SKM-1 treated with dmso at 0.1 percent for 144 hours (cell line): Measurements from ENCODE around the gene CYGB.

Source experiments
- DNase-seq: peaks from one replicate; lab custom pipeline; 2025; ENCODE audit not compliant: unreplicated experiment; lab: John Stamatoyannopoulos, UW

Gene CYGB

DNA sequence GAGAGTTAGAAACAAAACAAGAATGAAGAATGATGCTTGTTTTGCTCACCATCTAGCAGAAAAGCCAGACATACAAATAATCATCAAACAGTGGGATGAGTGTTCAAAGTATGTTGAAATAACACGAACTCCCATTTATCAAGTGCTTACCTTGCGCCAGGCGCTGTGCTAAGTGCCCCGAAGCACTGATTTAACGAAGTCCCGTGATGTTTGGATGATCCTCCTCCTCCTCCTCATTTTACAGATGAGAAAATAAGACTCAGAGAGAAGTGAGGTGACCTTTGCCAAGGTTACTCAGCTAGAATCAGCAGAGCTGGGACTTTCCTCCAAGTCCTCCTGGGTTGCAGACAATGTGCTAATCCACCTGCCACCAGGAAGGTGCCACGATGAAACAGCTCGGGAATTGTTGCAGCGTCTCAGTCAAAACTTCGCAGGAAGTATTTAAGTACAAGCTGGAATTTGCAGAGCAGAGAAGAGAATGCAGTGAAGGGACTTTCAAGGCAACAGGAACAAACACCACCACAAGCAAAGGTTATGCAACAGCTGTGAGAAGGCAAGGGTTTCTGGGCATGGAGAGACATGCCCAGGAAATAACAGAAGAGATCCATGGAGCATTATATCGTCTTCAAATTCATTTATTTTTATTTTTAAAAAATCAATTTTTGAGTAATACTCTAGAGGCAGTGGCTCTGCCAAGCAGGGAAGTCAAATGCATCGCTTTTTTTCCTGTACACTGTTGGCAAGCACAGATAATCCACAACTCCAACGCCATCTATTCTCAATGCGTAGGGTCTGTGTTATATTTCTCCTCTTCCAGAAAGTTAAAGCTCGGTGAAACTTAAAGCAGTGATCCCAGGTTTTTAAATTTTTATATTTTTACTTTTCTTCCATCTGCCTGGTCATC lies 13.5 kb upstream of the CYGB start:
- DNase-seq = peak; percentile 70

DNA sequence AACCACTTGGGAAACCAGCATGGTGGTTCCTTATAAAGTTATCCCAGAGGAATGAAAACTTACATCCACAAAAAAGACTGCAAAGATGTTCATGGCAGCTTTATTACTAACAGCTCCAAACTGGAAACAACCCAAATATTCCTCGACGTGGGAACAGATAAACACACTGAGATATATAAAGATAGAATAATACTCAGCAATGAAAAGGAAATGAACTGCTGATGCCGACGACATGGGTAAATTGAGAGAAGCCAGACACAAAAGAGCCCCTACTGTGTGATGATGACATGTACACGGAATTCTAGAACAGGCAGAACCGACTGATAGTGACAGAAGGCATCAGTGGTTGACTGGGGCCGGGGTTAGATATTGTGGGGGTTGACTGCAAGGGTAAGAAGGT lies 12.0 kb upstream of the CYGB start:
- DNase-seq = no peak

DNA sequence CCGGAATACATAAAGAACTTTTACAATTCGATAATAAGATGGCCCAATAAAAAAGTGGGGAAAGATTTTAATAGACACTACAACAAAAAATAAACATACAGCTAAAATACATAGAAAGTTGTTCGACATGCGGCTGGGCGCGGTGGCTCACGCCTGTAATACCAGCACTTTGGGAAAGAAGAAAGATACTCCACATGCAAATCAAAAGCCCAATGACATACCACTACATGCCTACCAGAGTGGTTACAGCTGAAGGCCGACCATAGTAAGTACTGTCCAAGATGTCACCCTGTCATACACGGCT lies 11.7 kb upstream of the CYGB start:
- no peak for DNase-seq

DNA sequence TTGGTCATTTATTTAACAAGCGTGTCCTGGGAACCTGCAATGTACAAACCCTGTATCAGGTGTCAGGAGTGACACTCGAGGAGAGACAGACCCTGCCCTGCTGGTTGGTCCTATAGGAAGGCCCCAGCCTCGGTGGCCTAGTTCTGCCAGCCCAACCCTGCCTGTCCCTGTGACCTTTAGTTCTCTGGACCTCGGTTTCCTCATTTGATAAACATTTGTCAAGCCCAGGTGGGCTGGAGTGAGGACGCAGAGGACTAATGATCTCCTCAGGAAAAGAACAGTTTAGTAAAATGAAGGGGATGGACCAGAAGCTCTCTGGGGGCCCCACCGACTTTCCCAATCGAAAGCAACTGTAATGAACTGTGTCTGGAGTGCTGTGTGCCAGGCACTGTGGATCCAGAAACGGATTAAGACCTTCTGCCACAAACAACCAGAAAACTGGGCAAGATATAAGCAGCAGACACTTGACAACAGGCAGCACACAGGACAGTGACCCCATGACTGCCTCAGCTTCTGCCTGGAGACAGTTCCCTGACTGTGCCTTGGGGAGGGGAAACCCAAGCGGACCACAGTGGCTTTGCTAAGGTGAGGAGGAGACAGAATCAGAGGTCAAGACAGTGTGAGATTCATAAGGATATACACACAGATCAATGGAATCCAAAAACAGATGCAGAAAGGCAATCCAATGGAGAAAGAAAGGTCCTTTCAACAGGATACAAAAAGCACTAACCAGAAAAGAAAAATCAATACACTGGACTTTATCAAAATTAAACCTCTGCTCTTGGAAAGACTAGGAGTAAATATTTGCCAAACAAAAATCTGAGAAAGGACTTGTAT lies 11.1 kb upstream of the CYGB start:
- DNase-seq = no peak

DNA sequence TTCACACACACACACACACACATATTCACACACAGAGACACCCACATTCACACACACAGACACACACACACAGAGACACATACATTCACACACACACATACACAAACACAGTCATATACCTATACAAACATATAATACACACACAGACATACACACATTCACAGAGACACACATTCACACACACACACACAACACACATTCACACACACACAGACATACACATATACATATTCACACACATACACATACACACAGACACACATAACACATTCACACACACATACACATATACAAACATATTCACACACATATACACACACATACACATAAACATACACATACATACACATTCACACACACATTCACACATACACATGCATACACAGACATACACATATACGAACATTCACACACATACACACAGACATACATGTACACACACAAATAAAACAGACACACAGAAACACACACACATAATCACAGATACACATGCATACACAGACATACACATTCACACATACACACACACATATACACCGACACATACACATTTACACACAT lies 10.2 kb upstream of the CYGB start:
- DNase-seq = no peak

DNA sequence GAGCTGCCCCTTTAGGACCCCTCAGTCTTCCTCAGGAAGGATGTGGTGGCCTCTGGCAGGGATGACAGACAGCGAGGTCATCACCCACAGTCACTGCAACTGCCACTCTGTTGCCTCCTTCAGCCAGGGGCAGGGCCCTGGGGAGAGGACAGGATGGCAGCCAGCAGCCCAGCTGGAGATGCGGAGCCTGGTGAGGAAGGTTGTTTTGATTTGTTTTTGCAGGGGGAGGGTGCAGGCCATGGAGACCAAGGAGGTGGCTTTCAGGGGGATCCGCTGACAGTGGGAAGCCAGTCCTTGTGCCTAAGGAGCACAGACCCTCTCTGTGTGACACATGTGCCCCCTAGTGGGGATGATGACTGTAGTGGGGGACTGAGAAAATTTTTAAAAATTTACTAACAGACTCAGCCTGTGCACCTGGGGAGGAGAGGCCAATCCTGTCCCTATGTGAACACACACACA lies 9.7 kb upstream of the CYGB start:
- peak; percentile 30 for DNase-seq

DNA sequence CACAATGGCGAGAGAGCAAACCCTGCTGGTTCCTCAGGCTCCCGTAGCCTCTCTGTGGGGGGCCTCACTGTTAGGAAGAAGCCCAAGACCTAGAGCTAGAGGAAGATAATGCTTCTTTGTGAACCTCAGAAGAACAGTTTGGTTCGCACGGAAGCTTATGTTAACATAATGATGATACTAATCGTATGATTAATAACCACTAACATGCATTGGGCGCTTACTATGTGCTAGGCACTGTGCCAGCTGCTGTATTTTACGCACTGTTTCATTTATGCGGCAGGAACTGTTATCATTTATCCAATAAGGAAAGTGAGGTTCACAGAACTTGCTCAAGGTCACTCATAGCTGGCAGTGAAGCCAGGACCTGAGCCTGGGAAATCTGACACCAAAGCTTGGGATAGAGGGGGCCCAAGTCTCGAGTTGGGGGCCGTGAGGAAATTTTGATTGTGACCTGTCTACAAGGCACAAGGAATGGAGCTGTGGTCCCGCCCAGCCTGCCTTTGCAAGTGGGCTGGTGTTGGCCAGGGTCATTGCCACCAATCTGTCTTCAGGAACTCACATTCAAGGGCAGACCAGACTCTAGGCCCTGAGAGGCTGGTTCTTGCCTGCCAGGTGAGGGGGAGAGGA lies 9.2 kb upstream of the CYGB start:
- no peak for DNase-seq

DNA sequence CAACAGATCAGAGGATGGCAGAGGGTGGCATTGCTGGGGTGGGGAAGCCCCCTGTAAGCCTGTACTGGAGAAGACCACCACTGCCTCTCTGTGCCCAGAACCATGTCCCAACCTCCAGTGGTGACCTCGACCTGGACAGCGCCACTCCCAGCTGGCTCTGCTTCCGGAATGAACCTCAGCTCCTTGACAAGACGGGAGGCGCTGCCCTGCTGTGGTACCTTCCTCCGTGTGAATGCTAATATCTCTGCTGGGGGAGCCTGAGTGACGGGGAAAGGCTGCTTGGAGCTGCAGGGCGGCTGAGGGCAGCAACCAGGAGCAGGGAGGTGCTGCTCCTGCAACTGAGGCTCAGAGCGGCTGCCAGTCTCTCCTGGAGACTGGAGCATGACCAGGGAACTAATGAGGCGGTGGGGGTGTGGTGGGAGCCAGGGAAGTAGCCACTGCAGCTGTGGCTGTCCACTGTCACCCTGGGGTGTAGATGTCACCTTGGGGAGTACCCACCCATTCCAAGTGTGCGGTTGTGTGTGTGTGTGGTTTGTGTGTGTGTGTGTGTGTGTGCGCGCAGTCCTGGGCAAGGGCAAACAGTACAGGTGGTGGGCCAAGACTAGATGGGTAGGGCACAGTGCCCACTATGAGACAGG lies 8.5 kb upstream of the CYGB start:
- no peak for DNase-seq

DNA sequence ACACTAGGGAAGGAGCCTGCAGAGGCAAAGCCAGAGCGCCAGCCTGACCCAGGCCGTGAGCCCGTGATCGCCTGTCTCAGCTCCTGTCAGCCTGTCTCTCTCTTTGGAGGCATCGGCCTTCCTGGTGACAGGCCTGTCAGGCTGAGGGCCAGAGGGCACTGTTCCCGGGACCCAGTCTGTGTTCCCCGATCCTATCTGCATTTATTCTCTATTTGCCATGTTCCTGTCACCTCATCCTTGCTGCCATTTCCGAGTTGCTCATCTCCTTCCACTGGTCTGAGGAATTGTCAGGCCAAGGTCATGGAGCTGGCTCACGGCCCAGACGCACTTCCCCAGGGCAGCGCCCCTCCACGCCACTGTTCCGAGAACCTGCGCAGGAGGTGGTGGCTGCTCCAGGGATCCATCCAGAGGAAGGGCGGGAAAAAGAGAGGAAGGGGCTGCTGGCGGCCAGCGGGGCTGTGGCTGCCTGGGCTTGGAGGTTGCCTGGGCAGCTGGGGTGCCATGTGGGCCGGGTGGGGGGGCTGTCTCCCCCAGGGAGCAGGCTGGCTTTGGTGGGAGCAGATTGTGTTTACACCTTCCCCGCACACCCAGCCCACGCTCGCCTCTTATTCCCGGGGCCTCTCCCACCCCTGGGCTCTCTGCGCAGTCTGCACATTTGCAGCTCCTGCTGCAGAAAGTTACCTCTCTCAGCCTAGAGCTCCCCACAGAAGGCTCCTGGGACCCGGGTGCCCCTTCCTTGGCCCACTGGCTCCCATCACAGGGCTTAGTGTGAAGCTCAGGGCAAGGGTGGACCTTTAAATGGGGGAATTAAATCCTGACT lies 7.2 kb upstream of the CYGB start:
- DNase-seq = no peak

DNA sequence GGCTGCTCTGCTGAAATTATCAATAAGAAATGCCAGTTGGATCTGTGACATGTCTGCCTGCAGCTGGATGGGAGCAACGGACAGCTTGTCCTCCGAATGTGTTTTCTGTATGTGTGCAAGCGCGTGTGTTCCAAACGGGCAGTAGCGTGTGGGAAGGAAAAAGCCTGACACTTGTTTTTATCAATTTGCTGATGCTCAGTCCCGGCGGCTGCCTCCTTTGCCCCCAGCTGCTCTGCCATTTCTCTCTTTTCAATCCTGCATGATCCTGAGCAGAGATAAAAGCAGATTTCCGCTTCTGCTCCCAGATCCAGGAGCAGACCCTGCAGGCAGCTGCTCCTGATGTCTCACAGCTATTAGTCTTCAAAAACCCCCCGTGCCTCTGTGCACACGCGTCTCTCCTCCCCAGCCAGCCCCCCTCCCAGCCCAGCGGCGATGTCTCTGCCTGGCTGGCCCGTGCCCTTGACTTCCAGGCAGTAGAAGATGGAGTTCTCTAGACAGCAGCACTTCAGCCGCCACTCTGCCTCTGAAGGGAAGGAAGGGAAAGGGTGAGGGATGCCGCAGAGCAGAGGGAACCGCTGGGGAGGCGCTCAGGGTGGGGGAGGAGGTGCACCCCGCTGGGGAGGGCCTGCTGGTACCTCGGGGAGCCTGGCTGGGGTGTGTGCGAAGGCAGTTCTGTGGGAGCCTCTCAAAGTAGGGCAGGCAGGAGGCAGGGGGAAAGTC lies 6.5 kb upstream of the CYGB start:
- no peak for DNase-seq

DNA sequence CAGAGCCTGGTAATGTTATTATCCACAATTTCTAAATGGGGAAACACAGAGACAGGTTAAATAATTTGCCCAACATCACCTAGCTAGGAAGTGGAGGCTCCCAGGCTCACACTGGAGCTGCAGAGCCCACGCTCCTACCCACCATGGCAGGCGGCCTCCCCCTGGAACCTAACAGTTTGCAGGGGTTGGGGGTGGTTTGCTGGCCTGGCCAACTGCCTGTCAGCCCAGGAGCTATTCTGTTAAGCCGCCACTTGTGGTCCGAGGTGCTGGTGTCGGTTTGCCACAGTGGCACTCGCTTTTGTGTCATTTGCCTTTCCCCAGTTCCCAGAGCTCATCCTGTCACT lies 5.9 kb upstream of the CYGB start:
- DNase-seq = no peak

DNA sequence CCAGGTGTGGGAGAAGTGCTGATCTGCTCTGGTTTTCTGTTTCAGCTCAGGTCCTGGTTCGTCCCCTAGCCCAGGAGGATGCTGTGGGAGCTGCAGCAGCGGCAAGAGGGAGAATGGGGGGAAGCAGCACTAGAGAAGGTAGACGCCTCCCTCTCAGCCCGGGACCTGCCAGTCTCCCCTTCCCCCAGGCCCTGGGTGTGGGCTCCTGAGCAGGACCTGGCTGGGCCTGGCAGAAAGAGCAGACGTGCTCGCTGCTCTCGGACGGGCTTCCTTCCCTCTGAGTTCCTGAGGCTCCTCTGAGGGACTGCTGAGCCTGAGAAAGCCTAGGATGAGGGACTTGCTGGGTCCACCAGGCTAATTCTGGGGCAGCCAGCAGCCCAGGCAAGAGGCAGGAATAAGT lies 5.5 kb upstream of the CYGB start:
- DNase-seq = no peak

DNA sequence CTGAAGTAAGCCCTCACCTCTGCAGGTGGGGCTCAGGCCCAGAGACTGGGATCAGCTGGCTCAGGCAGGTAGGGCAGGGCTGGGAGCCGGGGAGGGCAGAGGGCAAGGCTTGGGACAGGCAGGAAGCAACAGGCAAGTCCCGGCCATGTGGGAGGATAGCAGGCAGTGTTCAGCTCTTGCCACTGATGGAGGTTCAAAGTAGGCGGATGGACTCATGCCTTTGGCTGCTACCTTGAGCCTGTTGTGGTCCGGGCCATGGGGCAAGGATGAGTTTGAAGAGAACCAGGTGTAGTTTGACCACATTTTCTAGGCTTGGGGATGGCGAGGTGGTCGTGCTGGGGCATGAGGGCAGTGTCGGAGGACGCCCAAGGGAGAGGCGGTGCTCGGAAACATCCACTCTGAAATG lies 5.1 kb upstream of the CYGB start:
- no peak for DNase-seq

DNA sequence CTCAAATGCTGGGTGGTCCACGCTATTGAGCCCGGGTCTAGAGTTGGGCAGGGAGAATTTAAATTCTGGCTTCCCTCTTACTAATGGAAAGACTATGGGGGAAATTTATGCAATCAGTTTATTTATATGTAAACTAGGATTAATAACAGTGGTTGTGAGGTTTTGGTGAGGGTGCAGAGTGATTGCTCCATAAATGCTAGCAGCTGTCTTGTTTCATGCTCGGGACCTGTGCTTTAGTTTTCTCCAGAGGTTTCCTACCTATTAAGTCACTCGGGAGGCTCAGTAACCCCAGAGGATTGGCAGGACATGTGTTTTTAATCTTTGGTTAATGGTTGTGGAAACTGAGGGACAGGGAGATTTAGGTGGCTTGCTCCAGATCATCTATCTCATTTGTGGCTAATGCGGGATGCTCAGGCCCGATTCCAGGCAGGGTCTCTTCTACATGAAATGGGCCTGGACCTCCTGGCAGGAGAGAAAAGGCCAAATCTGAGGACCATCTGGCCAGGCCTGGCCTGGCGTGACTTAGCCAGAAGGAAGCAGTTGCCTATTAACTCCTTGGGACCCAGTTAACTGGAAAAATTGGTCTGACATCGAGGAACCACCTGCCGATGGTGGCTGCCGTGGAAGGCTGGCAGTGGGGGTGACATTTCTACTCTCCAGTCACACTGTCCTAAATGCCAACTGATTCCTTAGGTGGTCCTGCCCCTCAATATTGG lies 4.4 kb upstream of the CYGB start:
- no peak for DNase-seq

DNA sequence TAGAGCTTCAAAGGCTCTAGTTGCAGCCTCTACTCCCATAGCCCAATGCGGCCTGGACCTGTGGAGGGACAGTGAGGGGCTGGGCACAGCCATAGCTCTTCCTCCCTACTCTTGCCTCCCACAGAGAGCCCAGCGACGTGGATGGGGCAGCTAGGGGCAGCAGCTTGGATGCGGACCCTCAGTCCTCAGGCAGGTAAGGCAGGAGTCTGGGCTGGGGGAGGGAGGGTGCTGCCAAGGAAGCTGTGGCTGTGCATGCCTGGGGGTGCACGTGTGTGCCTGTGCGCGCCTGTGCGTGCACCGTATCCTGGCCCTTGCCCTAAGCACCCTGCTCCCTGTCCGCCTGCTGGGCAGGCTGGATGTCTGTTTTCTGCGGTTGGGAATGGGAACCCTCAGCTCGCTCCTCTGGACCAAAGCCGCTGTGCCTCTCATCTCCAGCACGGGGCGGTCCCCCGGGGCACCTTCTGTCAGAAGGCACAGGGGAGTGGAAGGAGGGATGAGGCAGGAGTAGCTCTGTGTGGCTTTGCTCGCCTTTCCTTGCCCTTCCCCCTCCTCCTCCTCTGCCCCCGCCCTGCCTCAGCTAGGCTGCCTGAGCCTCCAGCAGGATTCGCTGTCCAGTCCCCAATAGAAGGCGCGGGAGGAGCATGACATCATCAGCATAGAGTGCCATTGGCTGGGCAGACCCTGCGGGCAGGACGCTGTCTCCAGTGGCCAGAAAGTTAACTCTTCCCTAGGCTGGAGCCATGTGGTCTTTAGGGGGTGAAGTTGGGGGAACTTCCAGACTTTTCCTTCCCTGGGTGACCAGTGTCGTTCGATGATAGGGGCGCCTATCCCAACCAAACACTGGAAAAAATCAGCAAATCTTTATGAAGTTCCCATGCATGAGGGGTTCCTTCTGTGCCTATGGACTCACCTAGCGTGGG lies 3.1 kb upstream of the CYGB start:
- no peak for DNase-seq

DNA sequence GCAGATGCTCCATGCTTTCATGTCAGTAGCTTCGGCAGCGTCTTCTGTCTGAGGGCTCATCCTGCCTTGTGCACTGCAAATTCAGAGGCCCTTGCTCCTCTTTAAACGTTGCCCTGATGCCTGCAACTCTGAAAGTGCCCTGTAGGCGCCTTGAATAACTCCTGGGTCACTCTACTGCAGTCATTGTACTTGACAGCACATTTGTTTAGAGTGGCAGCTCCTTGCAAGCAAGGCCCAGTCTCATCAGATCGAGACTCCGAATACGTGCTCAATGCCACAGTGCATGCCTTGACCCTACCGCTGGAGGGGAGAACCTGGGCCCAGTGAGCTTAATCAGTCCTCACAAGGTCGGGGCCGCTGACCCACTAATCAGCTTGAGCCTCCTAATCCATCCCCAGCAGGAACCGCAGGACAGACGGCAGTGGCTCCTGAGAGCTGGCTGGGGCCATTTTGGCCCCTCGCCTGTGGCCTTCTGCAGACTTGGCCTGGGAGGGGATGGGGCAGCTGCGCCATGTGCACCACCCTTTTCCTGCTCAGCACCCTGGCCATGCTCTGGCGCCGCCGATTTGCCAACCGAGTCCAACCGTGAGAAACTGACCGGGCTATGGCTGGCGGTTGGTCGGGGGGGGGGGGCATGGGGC lies 2.2 kb upstream of the CYGB start, which contains the start of gene PRCD:
Gene PRCD, plus strand, starts transcription at position 414 of the 641 bp plus-strand sequence. Its CDS starts 98 bp downstream, at position 512.
- DNase-seq = no peak

DNA sequence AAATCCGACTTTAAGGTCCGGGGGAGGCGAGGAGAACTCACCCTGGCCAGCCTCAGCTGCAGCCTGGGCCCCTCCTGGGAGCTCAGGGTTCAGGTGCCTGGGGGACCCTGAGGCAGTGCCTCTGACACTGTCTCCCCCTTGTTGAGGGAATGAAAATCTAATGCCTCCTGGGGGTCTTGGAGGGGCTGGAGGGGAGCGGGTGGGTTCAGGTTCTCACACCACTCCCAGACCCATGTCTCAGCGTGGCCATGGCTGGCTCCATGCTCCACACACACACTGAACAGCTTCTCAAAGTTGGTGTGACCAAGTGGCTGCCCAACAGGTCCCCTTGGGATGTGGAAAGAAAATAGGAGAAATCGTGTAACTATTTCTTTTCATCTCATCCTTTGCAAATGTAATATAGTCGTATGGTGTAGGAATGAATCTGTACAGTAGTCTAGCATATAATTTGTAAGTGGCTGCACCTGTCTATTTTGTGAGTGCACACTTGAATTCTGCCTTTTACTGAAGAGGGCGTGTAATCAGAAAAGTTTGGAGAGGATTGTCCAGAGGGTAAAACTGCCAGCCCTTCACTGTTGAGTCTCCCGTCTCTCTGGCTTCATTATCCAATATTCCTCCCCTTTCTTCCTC lies 1.5 kb upstream of the CYGB start:
- no peak for DNase-seq
